Dermis blood vessel endothelial cell (primary cell): Measurements from ENCODE around the gene CD302. TPM values are rescaled to one million over a fixed set of nuclear protein-coding genes. Genes with fewer than 3 reads are reported as not detected.
"Not testable (repeated sequence)": the region's sequence is repeated elsewhere in the genome, so short reads cannot be mapped to it uniquely, and the experiment has no call there.

ENCODE experiments used
- DNase-seq: peaks from one replicate; pipeline ENCODE4 v3.0.0; 2010
- total RNA-seq: library from RNA; depleted of rRNA; stranded (reverse); fragments of >200 nt; gene quantifications from 2 replicates; pipeline ENCODE4 v1.2.3, GENCODE V29; 2014

The CD302 gene
- total RNA-seq, 1 donor from 2014 or later: 13.4 TPM

- no peak for DNase-seq
These were observed 5.4 kb downstream of the CD302 start for GRCh38 chr2:159792599-159792998.

DNA sequence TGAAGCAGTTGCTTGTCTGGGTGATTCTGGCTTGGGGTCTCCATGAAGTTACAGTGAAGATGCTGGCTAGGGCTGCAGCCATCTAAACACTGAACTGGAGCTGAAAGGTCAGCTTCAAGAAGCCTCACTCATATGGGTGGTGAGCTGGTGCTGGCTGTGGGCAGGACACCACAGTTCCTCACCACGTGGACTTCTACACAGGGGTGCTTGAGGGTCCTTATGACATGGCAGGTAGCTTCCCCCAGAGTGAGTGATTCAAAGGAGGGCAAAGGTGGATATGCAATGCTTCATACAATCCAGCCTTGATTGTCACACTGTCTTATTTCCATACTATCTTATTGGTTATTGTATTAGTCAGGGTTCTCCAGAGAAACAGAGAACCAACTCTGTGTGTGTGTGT, 6.0 kb downstream of the CD302 start:
- DNase-seq: no peak

DNA sequence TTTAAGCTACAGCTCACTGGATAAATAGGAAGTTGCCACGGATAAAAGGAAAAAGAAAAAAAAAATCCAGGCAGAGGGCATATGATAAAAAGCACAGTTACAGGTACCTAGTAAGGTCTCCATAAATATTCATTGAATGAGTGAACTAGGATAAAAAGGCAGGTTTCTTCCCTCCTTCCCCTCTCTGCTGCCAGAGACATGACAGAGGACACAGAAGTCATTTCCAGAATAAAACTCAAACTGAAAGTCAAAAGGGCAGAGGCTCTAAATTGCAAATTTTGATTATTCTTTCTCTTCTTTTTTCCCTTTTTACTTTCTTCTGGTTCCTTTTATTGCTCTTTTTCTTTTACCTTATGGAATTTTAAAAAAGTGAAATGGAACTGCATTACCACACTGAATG, 7.7 kb downstream of the CD302 start:
- no peak for DNase-seq

DNA sequence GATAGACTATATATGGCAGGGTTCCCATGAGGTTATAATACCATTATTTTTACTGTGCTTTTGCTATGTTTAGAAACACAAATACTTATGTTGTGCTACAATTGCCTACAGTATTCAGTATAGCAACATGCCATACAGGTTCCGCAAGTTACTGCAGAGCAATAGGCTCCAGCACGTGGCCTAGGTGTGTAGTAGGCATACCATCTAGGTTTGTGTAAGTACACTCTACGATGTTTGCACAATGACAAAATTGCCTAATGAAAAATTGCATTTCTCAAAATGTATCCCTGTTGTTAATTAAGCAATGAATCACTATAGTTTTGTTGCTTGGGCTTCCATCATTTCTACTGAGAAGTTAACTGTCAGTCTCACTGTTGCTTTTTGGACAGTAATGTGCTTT, 9.8 kb downstream of the CD302 start:
- DNase-seq: no peak

DNA sequence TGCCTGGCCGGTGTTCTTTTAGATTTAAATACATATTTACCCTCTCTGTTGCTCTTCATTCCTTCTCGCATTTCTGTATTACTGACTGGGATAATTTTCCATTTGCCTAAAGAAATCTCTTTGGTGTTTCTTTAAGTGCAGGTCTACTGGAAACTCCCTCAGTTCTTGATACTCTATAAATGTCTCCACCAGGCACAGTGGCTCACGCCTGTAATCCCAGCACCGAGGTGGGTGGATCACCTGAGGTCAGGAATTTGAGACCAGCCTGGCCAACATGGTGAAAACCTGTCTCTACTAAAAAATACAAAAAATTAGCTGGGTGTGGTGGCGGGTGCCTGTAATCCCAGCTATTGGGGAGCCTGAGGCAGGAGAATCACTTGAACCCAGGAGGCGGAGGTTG, 10.4 kb downstream of the CD302 start:
- not testable (repeated sequence) for DNase-seq

- no peak for DNase-seq
These were observed 11.1 kb downstream of the CD302 start for GRCh38 chr2:159786938-159787337.

DNA sequence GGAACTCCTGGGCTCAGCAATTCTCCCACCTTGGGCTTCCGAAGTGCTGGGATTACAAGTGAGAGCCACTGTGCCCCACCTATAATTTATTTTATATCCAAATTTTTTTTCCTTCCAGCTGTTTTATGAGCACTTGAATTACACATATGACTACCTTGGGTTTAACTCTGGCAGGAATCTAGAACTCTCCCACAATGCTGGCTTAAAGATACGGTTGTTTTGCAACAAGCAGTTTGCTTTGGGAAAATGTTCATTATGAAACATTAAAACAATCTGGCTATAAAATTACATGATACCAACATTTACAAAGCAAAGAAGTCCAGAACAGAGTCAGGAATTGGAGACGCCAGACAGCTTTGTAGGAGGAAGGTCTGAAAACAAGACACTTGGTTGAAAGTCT, 12.8 kb downstream of the CD302 start:
- no peak for DNase-seq

- not testable (repeated sequence) for DNase-seq
These were observed 13.3 kb downstream of the CD302 start for GRCh38 chr2:159784744-159785143.

GRCh38 chr2:159783556-159783955, 14.5 kb downstream of the CD302 start:
- DNase-seq: no peak

DNA sequence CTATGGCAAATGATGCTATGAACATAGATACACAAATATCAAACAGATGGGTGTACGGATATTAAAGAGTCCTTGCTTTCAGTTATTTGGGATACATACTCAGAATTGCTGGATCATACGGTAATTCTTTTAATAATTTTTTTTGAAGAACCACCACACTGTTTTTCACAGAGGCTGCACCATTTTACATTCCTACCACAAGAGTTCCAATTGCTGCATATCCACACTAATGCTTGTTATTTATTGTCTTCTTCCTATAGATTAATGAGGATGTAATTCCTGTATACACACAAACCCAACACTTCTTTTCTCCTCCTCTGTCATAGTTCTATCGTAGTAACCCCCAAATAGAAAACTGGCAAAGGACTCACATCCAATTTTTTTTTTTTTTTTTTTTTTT, 21.7 kb downstream of the CD302 start:
- DNase-seq: no peak

DNA sequence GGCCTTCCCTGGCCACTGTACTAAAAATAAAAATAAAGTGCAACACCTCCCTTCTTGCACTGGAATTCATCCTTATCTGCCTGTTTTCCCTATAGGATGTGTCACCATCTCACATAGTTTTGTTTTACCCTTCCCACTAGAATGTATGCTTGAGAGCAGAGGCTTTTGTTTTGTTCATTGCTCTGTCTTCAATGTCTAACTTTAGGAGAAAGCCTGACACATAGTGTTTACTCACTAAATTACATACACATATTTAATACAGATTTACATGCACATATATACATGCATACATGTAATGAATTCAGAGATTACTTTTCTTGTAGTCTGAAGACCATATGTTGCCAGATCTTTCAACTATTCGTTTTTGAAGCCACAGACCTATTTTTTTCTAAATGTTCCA, 23.0 kb downstream of the CD302 start:
- no peak for DNase-seq

- DNase-seq: no peak
These were observed 23.5 kb downstream of the CD302 start for GRCh38 chr2:159774370-159774990.

GRCh38 chr2:159773886-159774285, 24.1 kb downstream of the CD302 start:
- DNase-seq: no peak

GRCh38 chr2:159773426-159773825, 24.6 kb downstream of the CD302 start:
- no peak for DNase-seq

- no peak for DNase-seq
These were observed 28.9 kb downstream of the CD302 start for GRCh38 chr2:159769147-159769546.

GRCh38 chr2:159762075-159762474, 35.9 kb downstream of the CD302 start:
- DNase-seq: no peak

DNA sequence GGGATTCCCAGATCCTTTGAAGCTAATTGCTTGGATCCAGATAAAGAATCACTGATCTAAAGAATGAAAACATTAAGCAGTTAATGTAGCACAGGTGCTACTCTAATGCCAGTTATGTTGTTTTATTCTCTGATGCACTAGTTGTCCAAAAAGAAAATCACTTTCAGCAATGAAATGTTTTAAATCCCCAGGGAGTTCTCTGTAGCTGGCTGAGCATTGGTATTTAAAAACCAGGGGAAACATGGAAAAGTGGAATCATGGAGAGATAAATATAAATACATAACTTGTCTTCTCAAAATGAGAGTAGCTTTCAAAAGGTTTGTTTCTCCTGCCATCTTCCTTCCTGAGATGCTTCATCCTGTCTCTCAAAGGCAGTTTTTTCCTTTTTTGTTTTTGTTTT, 37.7 kb downstream of the CD302 start:
- no peak for DNase-seq

DNA sequence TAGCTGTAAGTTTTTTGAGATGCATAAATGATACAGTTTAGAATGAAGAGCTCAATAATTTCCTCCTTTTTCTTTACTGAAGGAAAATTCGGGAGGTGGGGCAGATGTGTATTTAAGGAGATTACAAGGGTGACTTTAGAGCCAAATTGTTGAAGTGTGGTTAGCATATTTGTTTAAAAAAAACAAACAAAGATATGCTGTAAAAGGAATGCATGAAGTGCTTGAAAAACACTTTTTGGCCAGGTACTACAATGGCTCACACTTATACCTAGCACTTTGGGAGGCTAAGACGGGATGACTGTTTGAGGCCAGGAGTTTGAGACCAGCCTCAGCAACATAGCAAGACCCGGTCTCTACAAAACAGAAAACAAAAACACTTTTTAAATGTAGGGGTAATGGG, 38.4 kb downstream of the CD302 start:
- DNase-seq: no peak

DNA sequence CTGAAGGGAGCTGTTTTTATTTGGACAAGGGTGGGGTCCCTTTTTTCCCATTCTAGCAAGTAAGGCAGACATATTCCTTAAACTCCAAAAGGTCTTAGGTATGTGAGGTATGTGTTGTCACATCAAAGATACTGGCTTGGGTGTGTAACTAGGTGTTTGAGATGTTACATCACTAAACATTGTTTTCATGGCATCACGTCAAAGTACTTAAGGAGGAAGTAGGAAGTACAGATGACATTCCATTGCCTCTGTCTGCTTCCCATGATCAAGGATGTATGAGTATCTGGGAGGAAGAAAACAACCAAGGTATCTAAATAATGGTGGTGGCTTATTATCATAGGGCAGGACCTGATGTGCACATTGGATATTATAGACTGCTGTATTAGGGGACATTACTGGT, 39.3 kb downstream of the CD302 start:
- DNase-seq: peak; percentile 75

DNA sequence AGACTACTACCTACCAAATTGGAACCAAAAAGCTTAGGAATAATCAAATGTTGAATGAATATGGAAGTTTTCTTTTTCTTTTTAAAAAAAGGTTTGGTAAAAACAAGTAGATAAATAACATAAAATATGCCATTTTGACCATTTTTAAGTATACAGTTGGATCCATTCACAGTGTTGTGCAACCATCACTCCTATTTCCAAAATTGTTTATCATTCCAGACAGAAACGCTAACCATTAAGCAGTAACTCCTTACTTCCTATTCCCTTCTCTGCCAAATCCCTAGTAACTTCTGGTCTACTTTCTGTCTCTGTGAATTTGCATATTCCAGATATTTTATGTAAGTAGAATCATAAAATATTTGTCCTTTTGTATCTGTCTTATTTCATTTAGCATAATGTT, 39.8 kb downstream of the CD302 start:
- DNase-seq: no peak

DNA sequence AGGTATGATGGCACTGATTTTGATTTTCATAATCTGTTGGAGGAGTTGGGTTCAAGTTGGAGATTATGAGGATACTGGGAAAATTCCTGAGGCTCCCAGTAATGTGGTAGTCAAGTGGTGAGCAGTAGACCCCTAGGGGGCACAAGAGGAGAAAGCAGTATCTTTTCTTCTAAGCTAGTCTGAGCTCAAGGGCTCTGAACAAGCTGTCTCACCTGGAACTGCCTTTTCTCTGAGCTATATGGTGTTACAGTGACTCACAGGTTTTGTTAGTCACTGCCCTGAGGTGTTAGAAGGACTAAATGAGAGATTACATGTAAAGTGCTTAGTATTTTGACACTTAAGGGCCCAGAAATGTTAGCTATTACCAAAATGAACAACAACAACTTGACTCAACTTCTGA, 42.2 kb downstream of the CD302 start:
- peak; percentile 64 for DNase-seq

DNA sequence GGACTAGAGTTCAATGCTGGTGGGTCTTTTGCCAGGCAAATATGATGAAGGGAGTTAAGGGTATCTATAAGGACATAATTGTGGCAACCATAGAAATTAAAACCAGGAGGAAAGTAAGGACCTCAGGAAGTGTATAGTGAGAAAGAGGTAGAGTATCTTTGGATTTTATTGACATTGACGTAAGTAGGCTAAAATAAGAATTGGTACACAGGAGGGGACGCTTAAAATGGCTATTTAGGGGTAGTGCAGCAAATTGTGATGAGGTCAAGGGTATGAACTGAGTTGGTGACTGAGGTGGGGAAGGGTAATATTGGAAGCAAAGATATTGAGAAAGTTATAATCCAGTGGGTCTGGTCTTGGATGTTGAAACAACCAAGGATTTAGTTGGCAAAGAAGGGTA, 43.0 kb downstream of the CD302 start:
- no peak for DNase-seq

- no peak for DNase-seq
These were observed 44.2 kb downstream of the CD302 start for GRCh38 chr2:159753797-159754196.

DNA sequence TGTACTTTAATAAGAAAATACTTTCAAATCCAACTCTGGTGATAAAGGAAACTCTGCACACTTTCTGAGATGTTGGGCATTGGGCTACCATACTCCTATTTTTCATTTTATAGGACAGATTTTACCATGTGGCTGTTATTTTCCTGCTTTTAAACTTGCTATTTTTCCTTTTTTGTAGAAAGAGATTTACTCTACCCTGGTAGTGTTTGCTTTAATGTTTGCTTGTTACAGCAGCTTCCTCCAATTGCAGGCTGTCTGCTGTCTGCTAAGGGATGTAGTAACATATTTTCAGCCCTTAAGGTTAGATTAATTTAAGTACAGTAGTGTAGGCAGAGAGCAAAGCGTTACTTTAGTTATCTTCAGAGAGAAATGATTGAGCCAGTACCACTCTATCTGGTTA, 47.1 kb downstream of the CD302 start:
- DNase-seq: no peak

DNA sequence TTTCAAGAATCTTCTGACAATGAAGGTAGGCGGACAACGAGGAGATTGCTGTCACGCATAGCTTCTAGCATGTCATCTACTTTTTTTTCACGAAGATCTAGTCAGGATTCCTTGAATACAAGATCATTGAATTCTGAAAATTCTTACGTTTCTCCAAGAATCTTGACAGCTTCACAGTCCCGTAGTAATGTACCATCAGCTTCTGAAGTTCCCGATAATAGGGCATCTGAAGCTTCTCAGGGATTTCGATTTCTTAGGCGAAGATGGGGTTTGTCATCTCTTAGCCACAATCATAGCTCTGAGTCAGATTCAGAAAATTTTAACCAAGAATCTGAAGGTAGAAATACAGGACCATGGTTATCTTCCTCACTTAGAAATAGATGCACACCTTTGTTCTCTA, 49.9 kb downstream of the CD302 start:
- no peak for DNase-seq

DNA sequence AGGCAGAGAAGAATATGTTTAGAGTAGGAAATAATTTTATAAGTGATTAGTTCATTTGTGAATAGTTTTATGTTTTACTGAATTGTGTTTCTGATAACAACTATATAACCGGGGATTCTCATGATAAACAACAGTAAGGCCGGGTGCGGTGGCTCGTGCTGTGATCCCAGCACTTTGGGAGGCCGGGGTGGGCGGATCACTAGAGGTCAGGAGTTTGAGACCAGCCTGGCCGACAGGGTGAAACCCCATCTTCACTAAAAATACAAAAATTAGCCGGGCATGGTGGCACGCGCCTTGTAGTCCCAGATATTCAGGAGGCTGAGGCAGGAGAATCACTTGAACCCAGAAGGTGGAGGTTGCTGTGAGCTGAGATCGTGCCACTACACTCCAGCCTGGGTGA, 52.8 kb downstream of the CD302 start:
- DNase-seq: not testable (repeated sequence)
